T-cell (primary cell): Measurements from ENCODE around the gene SPATS2L. TPM values are rescaled to one million over a fixed set of nuclear protein-coding genes. Genes with fewer than 3 reads are reported as not detected.

Source experiments
- ATAC-seq, 4 experiments: fragments of 200-7000 bp in 3 of 4; fragments of 150-1000 bp in 1 of 4; cut with Tn5 transposase; replicated peaks in 1 of 4; 1 replicate in 3 of 4; 2 replicates in 1 of 4; pipeline ENCODE4 v1.10.0; 2021; ENCODE audit warnings: moderate library complexity in 3 of 4, mild to moderate bottlenecking in 2 of 4, moderate number of reproducible peaks in 1 of 4
- CTCF ChIA-PET, 2 donors: fragments of 300-600 bp; sonication (Branson Sonifier 250); formaldehyde crosslinking; loops; one replicate each; lab custom pipeline; 2022; ENCODE audit warnings: antibody characterized with exemption in 2 of 2; lab: Charles Lee
- POLR2A ChIA-PET, 2 donors: fragments of 300-600 bp; sonication (Branson Sonifier 250); formaldehyde crosslinking; loops; one replicate each; lab custom pipeline; 2022; ENCODE audit warnings: antibody characterized with exemption in 2 of 2; lab: Charles Lee
- DNase-seq, 35 experiments: peaks; one replicate each; pipeline versions ENCODE4 v3.0.0 to v3.0.0-alpha.2; 2013 to 2023
- H3K27ac ChIP-seq: one replicate; pipeline ENCODE4 v1.5.1; 2013; ENCODE audit warnings: low read length
- H3K27me3 ChIP-seq, 2 experiments: replicated peaks in 1 of 2; 1 replicate in 1 of 2; 2 replicates in 1 of 2; pipeline versions ENCODE4 v1.6.1 to v1.7.0; 2013; ENCODE audit warnings: low read length in 1 of 2, mixed read lengths in 1 of 2; ENCODE audit not compliant: control insufficient read depth in 2 of 2, insufficient read depth in 2 of 2; ENCODE audit errors: extremely low read depth in 1 of 2
- H3K36me3 ChIP-seq, 2 donors: 1 replicate in 1 of 2; 2 replicates in 1 of 2; pipeline versions ENCODE4 v1.6.1 to v1.7.0; 2013; ENCODE audit warnings: low read length in 1 of 2; ENCODE audit not compliant: control insufficient read depth in 2 of 2, insufficient read depth in 1 of 2; ENCODE audit errors: extremely low read depth in 1 of 2
- H3K4me1 ChIP-seq, 2 experiments: 1 replicate in 1 of 2; 2 replicates in 1 of 2; pipeline versions ENCODE4 v1.6.1 to v1.7.0; 2013; ENCODE audit warnings: low read length in 2 of 2, mixed read lengths in 1 of 2; ENCODE audit not compliant: insufficient read depth in 2 of 2, control insufficient read depth in 1 of 2; ENCODE audit errors: extremely low read depth in 1 of 2
- H3K4me3 ChIP-seq, 2 donors: 1 replicate in 1 of 2; 2 replicates in 1 of 2; pipeline versions ENCODE4 v1.5.1 to v1.7.0; 2013; ENCODE audit warnings: mild to moderate bottlenecking in 2 of 2, low read length in 1 of 2, moderate library complexity in 1 of 2; ENCODE audit not compliant: control insufficient read depth in 1 of 2; ENCODE audit errors: extremely low read depth in 1 of 2
- H3K9me3 ChIP-seq: 2 replicates; pipeline ENCODE4 v1.7.0; 2013
- H3K27ac Mint-ChIP-seq, 2 donors: one replicate each; pipeline ENCODE4 v1.8.0; 2020 to 2021; ENCODE audit warnings: mild to moderate bottlenecking in 2 of 2, mixed read lengths in 2 of 2
- H3K27me3 Mint-ChIP-seq, 2 donors: one replicate each; pipeline ENCODE4 v1.8.0; 2021 to 2022; ENCODE audit warnings: mixed read lengths in 2 of 2
- H3K36me3 Mint-ChIP-seq: one replicate; pipeline ENCODE4 v1.8.0; 2021; ENCODE audit warnings: mixed read lengths
- H3K4me1 Mint-ChIP-seq, 3 donors: one replicate each; pipeline ENCODE4 v1.8.0; 2020 to 2022; ENCODE audit warnings: mixed read lengths in 3 of 3, mild to moderate bottlenecking in 1 of 3
- H3K4me3 Mint-ChIP-seq, 3 donors: one replicate each; pipeline ENCODE4 v1.8.0; 2020 to 2022; ENCODE audit warnings: mild to moderate bottlenecking in 3 of 3, mixed read lengths in 3 of 3, moderate library complexity in 3 of 3
- H3K9me3 Mint-ChIP-seq, 3 donors: one replicate each; pipeline ENCODE4 v1.8.0; 2020 to 2022; ENCODE audit warnings: mixed read lengths in 3 of 3
- WGBS: methylation state at CpG from one replicate; pipeline ENCODE4 v1.1.5; 2013; ENCODE audit warnings: missing lambda C conversion rate; ENCODE audit not compliant: insufficient coverage; 5-methylcytosine and 5-hydroxymethylcytosine counted together
- total RNA-seq, 35 experiments: library from RNA in 6 of 35; stranded (reverse) in 6 of 35; fragments of 120-200 nt in 1 of 35; gene quantifications; one replicate each; pipeline versions ENCODE4 v1.2.1 to v1.2.4 and lab custom pipeline; 2013 to 2026

The SPATS2L gene
- total RNA-seq, 5 donors from 2014 or later (not counting 1 experiment from before 2014, with no cell fraction given) = 5.4 to 9.3 (median 5.9) TPM

DNA sequence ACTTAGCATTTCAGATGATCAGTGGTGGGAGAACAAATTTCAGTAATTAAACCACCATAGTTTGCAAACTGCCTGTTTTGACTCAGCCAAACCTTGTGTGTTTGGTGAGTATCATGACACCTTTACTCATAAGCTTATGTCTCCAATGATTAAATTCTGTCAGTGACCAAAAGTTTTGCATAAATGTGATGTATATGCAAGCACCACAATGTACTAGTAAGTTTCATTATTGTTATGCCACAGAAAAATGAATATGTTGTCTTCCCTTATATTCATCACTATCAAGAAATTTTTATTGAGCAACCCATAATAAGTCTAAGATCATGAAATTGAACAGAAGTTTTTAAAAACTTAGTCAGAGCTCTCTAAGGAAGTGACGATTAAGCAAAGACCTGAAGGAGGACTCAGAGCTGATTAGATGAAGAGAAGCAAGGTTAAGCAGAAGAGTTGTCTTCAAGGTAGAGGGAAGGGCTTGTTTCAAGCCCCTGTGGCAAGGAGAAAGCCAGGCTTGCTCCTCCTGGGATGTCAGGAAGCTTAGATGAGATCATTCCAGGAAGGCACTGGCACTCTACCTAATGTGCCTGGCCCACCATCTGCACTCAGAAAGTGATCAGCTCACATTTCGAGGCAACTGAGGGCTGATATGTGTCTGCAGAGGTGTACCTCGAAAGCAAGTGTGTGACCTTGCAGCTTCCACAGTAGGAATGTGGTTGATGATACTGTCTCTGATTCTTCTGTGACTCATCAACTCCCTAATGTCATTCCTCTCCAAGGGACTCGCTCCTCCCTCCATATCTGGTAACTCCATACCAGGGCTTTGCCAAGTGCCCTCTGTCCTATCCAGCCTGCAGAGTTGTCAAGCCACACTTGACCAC, 148.7 kb downstream of the SPATS2L start:
- ATAC-seq = no peak

GRCh38 chr2:200455958-200456421, 149.5 kb downstream of the SPATS2L start:
- no peak overlapping the region for H3K27ac ChIP-seq
- no peaks in the 10 kb centered on the region for H3K36me3 ChIP-seq
- Mint-ChIP-seq H3K27ac (peak overlapping the region; percentile 13 to 28), H3K4me1 (peaks cover 15 to 25% (median 21%) of the 10 kb centered on the region in 3 donors), H3K9me3 (no peaks in the 10 kb centered on the region), H3K36me3 (no peaks in the 10 kb centered on the region), H3K27me3 (no peaks in the 10 kb centered on the region), H3K4me3 (peak overlapping the region in 1 of 3 donors; percentile 26)
- no peaks in the 10 kb centered on the region for H3K9me3 ChIP-seq
- peak in 2 of 4 experiments; percentile 43 to 85 for ATAC-seq
- peak in 4 of 35 experiments; percentile 5 to 32 (median 16) for DNase-seq
- no peak overlapping the region for H3K4me3 ChIP-seq
- POLR2A ChIA-PET = no interaction called here
- no peaks in the 10 kb centered on the region for H3K27me3 ChIP-seq
- peaks cover 0 to 10% of the 10 kb centered on the region in 2 experiments for H3K4me1 ChIP-seq
- WGBS = 42% methylated on average over 4 of the region's 4 CpGs
- CTCF ChIA-PET = no interaction called here

More for the DNA sequence above, 148.7 kb downstream of the SPATS2L start:
- Histone ChIP-seq H3K36me3 (no peaks in the 10 kb centered on the region), H3K4me3 (no peak overlapping the region), H3K4me1 (peaks cover 0 to 10% of the 10 kb centered on the region in 2 experiments), H3K27me3 (no peaks in the 10 kb centered on the region), H3K9me3 (no peaks in the 10 kb centered on the region), H3K27ac (no peak overlapping the region)
- H3K36me3 Mint-ChIP-seq = peaks cover 3% of the 10 kb centered on the region
- 44% methylated on average over 2 of the region's 4 CpGs for WGBS
- no peak overlapping the region for H3K27ac Mint-ChIP-seq
- DNase-seq = no peak
- H3K9me3 Mint-ChIP-seq = no peaks in the 10 kb centered on the region
- H3K4me3 Mint-ChIP-seq = no peak overlapping the region
- ChIA-PET CTCF (interaction anchor here in 1 of 2 donors (1.0 kb wide), 1 partner anchor 20 kb away, joined by 3 read pairs; no protein-coding TSS in a partner anchor), POLR2A (no interaction called here)
- H3K4me1 Mint-ChIP-seq = peaks cover 15 to 28% (median 21%) of the 10 kb centered on the region in 3 donors
- no peaks in the 10 kb centered on the region for H3K27me3 Mint-ChIP-seq

DNA sequence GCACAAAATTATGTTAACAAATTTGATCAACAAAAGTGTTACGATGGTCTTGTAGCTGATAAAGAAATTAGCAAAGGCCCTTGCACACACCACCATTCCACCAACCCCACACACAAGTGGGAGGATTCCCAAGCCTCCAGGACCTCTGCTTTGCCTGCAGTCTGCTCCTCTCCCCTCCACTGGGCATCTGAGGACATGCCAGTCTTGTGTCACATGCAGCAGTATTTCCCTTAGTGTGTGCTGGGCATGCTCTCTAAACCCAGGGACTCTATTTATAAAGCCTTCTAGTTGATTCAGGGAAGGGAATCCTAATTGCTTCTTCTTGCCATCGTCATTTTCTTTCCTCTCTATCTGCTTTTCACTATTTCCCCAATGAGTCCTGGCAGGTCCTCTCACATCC, 150.1 kb downstream of the SPATS2L start:
- Mint-ChIP-seq H3K4me1 (peaks cover 18 to 27% (median 26%) of the 10 kb centered on the region in 3 donors), H3K27me3 (no peaks in the 10 kb centered on the region), H3K9me3 (no peaks in the 10 kb centered on the region), H3K4me3 (no peak overlapping the region), H3K27ac (no peak overlapping the region), H3K36me3 (peaks cover 5% of the 10 kb centered on the region)
- H3K27ac ChIP-seq = no peak overlapping the region
- POLR2A ChIA-PET = no interaction called here
- peaks cover 0 to 10% of the 10 kb centered on the region in 2 experiments for H3K4me1 ChIP-seq
- no peaks in the 10 kb centered on the region for H3K9me3 ChIP-seq
- ATAC-seq (no peak), DNase-seq (no peak)
- WGBS = 100% methylated on average over 1 of the region's 2 CpGs
- H3K36me3 ChIP-seq = no peaks in the 10 kb centered on the region
- no peak overlapping the region for H3K4me3 ChIP-seq
- CTCF ChIA-PET = no interaction called here
- no peaks in the 10 kb centered on the region for H3K27me3 ChIP-seq

DNA sequence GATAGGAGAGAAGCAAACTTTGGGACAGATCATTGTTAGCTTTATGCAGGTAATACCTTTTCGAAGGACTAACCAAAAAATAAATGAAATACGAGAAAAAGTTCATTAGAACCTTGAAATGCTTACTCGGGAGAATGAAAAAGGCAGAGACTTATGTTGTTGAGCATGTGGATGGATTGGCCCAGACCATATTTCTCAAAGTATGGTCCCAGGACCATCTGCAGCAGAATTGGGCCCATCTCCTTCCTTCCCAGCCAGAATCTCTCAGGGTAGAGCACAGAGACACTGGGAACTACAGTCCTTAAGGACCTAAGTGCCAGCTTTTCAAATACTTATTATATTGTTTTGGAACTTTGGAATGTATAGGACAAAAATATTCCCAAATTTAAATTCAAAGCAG, 152.6 kb downstream of the SPATS2L start:
- H3K4me3 Mint-ChIP-seq = no peak overlapping the region
- Histone ChIP-seq H3K36me3 (no peaks in the 10 kb centered on the region), H3K4me1 (peaks cover 4 to 12% of the 10 kb centered on the region in 2 experiments), H3K4me3 (no peak overlapping the region), H3K27me3 (no peaks in the 10 kb centered on the region), H3K9me3 (no peaks in the 10 kb centered on the region), H3K27ac (no peak overlapping the region)
- H3K27ac Mint-ChIP-seq = no peak overlapping the region
- no peaks in the 10 kb centered on the region for H3K27me3 Mint-ChIP-seq
- no peaks in the 10 kb centered on the region for H3K9me3 Mint-ChIP-seq
- 42% methylated on average over 2 of the region's 3 CpGs for WGBS
- POLR2A ChIA-PET = no interaction called here
- CTCF ChIA-PET = no interaction called here
- ATAC-seq (no peak), DNase-seq (no peak)
- peaks cover 32 to 45% (median 35%) of the 10 kb centered on the region in 3 donors for H3K4me1 Mint-ChIP-seq
- H3K36me3 Mint-ChIP-seq = peaks cover 10% of the 10 kb centered on the region

GRCh38 chr2:200461846-200462710, 155.6 kb downstream of the SPATS2L start:
- no peak overlapping the region for H3K27ac ChIP-seq
- no CpG with 5 or more reads among the region's 2 CpGs for WGBS
- no peaks in the 10 kb centered on the region for H3K9me3 ChIP-seq
- no peaks in the 10 kb centered on the region for H3K27me3 ChIP-seq
- no peaks in the 10 kb centered on the region for H3K9me3 Mint-ChIP-seq
- H3K4me3 Mint-ChIP-seq = no peak overlapping the region
- H3K4me3 ChIP-seq = no peak overlapping the region
- no peaks in the 10 kb centered on the region for H3K27me3 Mint-ChIP-seq
- DNase-seq = no peak
- no peak overlapping the region for H3K27ac Mint-ChIP-seq
- peaks cover 35 to 46% (median 38%) of the 10 kb centered on the region in 3 donors for H3K4me1 Mint-ChIP-seq
- no peaks in the 10 kb centered on the region for H3K36me3 ChIP-seq
- peaks cover 10% of the 10 kb centered on the region for H3K36me3 Mint-ChIP-seq
- CTCF ChIA-PET = interaction anchor here (0.7 to 0.9 kb wide), 2 partner anchors 8 to 17 kb away, joined by 3 read pairs; no protein-coding TSS in a partner anchor
- ATAC-seq = no peak
- H3K4me1 ChIP-seq = peaks cover 10 to 13% of the 10 kb centered on the region in 2 experiments
- POLR2A ChIA-PET = no interaction called here

GRCh38 chr2:200463452-200463851, 157.0 kb downstream of the SPATS2L start:
- no CpG with 5 or more reads among the region's 2 CpGs for WGBS
- Mint-ChIP-seq H3K4me1 (peaks cover 48 to 59% (median 52%) of the 10 kb centered on the region in 3 donors), H3K36me3 (peaks cover 10% of the 10 kb centered on the region), H3K27ac (peak overlapping the region; percentile 70 to 81), H3K27me3 (no peaks in the 10 kb centered on the region), H3K9me3 (no peaks in the 10 kb centered on the region), H3K4me3 (no peak overlapping the region)
- CTCF ChIA-PET = interaction anchor here in 1 of 2 donors (0.9 to 1.3 kb wide), 2 partner anchors 9 to 483 kb away, joined by 3 read pairs; no protein-coding TSS in a partner anchor
- H3K27me3 ChIP-seq = no peaks in the 10 kb centered on the region
- DNase-seq = no peak
- H3K27ac ChIP-seq = no peak overlapping the region
- POLR2A ChIA-PET = no interaction called here
- ATAC-seq = no peak
- H3K36me3 ChIP-seq = no peaks in the 10 kb centered on the region
- H3K4me3 ChIP-seq = no peak overlapping the region
- H3K9me3 ChIP-seq = no peaks in the 10 kb centered on the region
- H3K4me1 ChIP-seq = peaks cover 20 to 23% of the 10 kb centered on the region in 2 experiments
